ENCODE results near the gene PPP2R2C.

The PPP2R2C gene

GRCh38 chr4:6366581-6366980 lies 105.8 kb downstream of the PPP2R2C start:
- in situ Hi-C loops (cut with MboI; ENCODE audit: low sequenced_read_pairs, unreplicated experiment) = no loop called here
- TF ChIP-seq CTCF (IDR thresholded peaks at IDR 0.05; ENCODE audit: borderline replicate concordance, control extremely low read depth, extremely low read depth, insufficient read depth, missing control alignments) = no peak
- no peak for DNase-seq (ENCODE audit: low spot score)

GRCh38 chr4:6365545-6366086 lies 106.8 kb downstream of the PPP2R2C start:
- TF ChIP-seq CTCF (IDR thresholded peaks at IDR 0.05; ENCODE audit: borderline replicate concordance, control extremely low read depth, extremely low read depth, insufficient read depth, missing control alignments) = no peak
- no peak for DNase-seq (ENCODE audit: low spot score)
- in situ Hi-C loops (cut with MboI; ENCODE audit: low sequenced_read_pairs, unreplicated experiment) = no loop called here

GRCh38 chr4:6364581-6364980 lies 107.8 kb downstream of the PPP2R2C start:
- no peak for DNase-seq (ENCODE audit: low spot score)
- in situ Hi-C loops (cut with MboI; ENCODE audit: low sequenced_read_pairs, unreplicated experiment) = no loop called here
- TF ChIP-seq CTCF (IDR thresholded peaks at IDR 0.05; ENCODE audit: borderline replicate concordance, control extremely low read depth, extremely low read depth, insufficient read depth, missing control alignments) = no peak

GRCh38 chr4:6364146-6364545 lies 108.3 kb downstream of the PPP2R2C start:
- no peak for DNase-seq (ENCODE audit: low spot score)
- no peak for TF ChIP-seq CTCF (IDR thresholded peaks at IDR 0.05; ENCODE audit: borderline replicate concordance, control extremely low read depth, extremely low read depth, insufficient read depth, missing control alignments)
- in situ Hi-C loops (cut with MboI; ENCODE audit: low sequenced_read_pairs, unreplicated experiment) = no loop called here

- DNase-seq (ENCODE audit: low spot score) = peak; percentile 64
- in situ Hi-C loops (cut with MboI; ENCODE audit: low sequenced_read_pairs, unreplicated experiment) = no loop called here
- no peak for TF ChIP-seq CTCF (IDR thresholded peaks at IDR 0.05; ENCODE audit: borderline replicate concordance, control extremely low read depth, extremely low read depth, insufficient read depth, missing control alignments)
Measured at GRCh38 chr4:6362896-6363295, 109.5 kb downstream of the PPP2R2C start.

- in situ Hi-C loops (cut with MboI; ENCODE audit: low sequenced_read_pairs, unreplicated experiment) = no loop called here
- DNase-seq (ENCODE audit: low spot score) = no peak
- no peak for TF ChIP-seq CTCF (IDR thresholded peaks at IDR 0.05; ENCODE audit: borderline replicate concordance, control extremely low read depth, extremely low read depth, insufficient read depth, missing control alignments)
Measured at GRCh38 chr4:6362243-6362885, 110.0 kb downstream of the PPP2R2C start.
